Measurements from ENCODE around the gene HOXB8.

The HOXB8 gene

GRCh38 chr17:48615047-48615962 is at the start of gene HOXB8:
TSS of gene HOXB8 (minus strand) at chr17:48615292. CDS start at chr17:48614704, 588 bp downstream.
- no peak for DNase-seq

GRCh38 chr17:48663134-48663924 is 48.2 kb upstream of the HOXB8 start:
- no peak for DNase-seq

GRCh38 chr17:48655913-48656312 is 40.8 kb upstream of the HOXB8 start:
- DNase-seq = no peak

DNA sequence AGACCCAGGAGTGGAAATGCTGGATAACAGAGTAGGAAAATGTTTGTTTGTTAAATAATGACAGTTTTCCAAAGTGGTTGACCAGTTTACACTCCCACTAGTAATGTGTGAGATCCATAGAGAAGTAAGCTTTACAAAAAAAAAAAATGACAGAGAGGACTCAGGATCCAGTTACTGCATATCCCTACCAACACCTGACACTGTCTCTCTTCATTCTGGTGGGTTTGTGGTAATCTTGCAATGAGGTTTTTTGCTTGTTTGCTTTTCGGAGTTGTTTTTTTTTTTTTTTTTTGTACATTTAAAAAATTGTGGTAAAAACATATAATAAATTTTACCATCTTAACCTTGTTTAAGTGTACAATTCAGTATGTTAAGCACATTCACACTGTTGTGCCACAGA is 34.6 kb upstream of the HOXB8 start:
- DNase-seq = no peak

DNA sequence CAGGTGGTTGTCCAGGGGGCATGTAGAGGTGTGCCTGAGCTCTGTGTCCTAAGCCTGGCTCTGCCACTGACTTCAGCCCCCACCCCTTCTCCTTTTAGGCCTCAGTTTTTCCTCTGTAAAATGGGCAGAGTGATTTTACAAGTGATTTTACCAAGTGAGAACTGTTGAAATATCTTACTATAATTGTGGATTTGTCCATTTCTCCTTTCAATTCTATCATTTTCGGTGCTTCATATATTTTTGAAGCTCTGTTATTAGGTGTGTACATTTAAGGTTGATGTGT is 32.8 kb upstream of the HOXB8 start:
- no peak for DNase-seq

GRCh38 chr17:48647103-48647962 is 32.2 kb upstream of the HOXB8 start:
- DNase-seq = no peak

DNA sequence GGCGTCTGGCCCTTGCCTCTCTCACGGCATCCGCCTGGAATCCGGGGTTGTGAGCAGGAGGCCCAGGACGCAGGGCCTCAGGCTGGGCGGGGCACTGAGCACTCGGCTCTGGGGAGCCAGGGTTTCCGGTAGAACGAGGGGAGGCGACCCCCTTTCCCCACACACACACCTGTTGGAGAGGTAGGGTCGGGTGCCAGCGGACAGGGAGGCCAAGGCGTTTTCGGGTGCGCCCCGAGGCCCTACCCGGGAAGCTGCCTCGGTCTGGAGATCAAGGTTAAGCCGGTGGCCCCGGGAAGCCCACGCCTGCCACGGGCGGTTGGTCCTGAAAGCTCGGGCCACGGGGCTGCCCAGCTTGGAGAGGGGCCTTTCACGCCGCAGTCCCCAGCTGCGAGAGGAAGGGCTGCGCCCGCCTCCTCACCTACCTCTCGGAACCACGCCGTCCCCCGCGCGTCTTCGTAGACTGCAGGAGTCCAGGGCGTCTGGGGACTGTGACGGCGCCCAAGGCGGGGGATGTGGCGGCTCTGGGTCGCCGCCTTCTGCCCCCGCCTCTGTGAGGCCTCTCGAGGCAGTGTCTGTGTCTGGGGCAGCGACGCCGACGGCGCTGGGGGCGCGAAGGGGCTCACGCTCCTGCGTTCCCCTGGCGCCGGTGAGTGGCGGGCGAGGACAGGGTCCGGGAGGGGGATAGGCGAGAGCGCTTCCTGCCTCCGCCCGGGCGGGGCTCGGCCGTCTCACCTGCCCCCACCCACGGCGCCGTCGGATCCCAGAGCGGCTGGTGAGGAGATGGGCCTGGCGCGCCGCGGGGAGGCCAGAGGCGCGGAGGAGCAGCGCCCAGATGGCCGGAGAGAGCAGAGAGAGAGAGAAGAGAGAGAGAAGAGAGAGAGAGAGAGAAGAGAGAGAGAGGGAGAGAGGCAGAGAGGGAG is 31.4 kb upstream of the HOXB8 start:
- no peak for DNase-seq

DNA sequence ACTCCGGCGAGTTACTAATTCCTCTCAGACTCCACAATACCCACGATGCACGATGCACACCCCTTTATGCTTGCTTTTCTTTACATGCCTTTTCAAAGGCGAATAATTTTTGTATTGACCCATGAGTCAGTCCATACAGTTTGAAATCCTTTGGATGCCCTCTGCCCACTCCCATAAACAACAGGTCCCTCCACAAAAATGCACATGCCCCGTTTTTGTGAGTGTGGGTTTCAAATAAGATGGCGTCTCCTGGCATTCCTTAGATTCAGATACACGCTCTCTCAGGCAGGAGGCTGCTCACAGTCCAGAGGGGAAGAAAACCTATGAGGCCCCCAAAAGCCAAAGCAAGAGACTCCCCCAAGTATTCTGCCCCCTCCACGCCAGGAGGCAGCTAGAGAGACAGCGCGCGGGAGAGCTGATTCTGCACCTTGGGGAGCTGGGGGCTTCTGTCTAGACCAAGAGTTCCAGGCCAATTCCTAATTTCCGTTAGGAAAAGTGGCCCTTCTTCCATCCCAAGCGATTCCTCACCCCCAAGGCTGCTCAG is 30.6 kb upstream of the HOXB8 start:
- DNase-seq = no peak

GRCh38 chr17:48644910-48645557 is 29.9 kb upstream of the HOXB8 start:
- no peak for DNase-seq

DNA sequence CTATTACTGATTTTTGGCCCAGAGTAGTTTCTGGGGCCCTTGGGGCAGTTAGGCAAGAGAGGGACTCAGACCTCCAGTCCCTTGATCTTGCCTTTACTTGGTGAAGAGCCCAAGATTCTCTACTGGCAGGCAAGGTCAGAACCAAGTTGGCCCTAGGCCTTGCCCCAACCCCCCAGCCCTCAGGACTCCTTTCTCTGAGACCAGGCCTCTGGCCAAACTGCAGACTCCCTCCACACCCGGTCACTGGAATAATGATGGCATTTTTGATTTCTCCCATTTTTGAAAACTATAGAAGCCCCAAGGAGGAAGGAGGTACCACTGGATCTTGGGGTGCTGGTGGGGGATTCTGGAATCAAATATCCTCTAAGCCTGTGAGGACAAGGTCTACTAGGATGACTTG is 29.1 kb upstream of the HOXB8 start:
- no peak for DNase-seq

DNA sequence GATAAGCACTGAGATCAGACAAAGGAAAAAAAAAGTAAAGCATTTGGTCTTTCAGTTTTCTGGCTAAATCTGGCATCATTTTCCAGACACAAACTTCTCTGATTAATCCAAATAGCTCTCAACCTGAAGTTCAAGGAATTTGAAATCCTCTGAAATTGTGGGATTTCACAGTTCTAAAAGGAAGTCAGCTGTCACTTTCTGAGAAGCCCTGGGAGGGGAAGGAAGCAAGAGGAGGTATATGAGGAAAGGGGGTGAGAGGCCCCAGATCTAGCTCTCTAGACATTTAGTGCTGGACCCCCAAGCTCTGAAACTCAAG is 28.6 kb upstream of the HOXB8 start:
- DNase-seq = no peak

DNA sequence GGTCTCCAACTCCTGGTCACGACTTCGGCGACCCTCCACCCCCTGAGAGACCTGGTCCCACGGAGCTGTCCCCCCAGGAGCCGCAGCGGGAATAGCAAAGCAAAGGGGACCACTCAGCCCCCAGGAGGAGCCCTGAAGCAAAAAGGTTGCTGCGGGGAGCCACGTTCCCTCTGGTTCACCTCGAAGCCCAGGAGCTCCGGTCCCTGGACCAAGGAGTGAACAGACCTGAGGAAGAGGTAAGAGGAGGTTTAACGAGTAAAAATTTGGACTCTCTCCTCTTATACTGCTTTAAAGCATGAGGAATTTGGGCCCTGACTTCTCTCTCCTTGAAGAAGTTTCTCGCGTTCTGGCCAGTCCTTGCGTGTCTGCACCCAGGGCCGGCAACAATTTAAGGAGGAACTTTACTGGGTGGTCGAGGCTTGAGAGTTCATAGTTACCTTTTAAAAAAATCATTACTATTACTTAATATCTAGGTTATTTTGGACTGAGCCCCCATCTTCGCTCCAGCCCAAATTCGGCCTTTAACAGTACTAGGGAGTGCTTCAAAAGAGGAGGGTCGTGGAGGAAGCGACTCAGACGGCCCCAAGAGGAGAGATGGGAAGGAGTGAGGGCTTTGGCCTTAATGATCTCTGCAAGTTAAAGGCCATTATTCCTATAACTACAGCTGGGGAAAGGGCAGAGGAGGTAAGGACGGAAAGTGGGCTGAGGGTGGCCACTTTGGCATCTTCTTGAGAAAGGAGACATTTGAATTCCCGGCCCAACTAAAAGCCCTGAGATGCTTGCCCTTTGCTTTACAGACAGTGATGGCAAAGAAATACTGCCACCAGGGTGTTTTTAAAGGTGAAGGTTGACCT is 28.0 kb upstream of the HOXB8 start:
- DNase-seq = no peak

DNA sequence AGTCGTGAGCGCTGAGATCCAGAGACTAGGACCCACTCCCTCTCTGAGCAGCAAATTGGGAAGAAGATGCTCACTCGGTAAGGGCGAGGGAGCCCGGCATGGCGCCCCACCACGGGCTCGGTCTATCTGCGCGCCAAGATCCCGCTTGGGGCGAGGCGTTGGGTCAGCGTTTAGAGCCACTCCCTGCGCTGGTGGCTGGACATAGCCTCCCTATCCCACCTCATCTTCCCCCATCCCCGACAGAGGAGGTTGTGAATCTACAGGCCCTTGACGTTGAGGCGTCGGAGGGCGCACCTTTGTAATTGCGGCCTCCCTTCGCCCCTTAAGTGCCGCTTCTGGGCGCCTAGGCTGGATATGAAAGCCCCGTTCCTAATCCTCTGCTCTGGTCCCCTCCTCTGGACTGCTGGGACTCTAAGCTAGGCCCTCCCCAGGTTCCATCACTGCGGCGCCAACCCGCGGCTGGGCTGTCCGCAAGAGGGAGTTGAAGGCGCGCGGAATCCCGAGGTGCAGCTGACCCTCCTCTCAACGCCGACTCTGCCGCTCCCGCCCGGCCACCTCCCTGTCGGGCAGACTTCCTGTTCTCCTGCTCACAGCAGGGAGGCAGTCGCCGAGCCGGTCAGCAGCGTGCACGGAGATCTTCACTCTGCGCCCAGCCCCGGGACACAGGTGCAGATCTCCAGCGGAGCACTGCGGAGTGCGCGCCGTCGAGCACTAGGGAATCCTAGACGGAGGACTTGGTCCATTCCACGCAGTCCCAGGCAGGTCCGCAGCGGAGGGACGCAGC is 27.2 kb upstream of the HOXB8 start:
- peak; percentile 60 for DNase-seq

DNA sequence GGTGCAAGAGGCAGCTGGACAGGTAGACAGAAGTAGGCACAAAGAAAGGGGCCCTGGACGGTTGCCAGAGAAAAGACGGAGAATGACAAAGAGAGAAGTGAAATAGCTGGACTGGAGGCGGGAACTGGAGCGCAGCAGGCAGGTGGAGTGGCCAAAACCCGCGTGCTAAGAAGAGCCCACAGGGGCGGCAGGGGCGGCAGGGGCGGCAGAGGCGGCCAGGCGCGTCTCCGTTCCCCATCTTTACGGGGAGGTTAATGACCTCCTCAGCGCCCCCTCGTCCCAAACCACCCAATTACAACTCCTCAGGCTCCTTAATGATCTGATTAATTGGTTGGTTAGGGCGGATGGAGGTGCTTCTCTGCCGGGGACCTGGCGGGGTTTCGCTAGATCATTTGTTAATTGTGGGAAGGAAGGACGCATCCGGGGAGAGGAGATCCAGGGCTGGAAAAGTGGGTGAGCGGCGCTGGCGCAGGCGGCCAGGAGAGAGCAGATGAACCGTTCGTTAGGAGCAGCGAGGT is 26.5 kb upstream of the HOXB8 start:
- DNase-seq = no peak

DNA sequence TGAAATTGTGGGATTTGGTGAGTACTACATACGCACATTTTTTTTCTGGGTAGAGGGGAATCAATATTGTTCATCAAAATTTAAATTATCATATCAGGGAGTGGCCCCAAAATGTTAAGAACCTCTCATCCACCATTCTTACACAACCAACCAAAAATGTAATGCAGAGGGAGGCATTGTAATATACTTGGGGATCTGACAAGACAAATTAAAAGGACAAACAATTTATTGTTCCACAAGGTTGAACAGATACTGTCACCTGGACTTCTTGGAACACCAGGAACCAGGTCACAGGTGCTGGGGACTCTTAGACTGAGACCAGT is 25.7 kb upstream of the HOXB8 start:
- DNase-seq = no peak

GRCh38 chr17:48639982-48640857 is 25.1 kb upstream of the HOXB8 start:
- DNase-seq = no peak

- no peak for DNase-seq
Observed at GRCh38 chr17:48639136-48639535, 24.0 kb upstream of the HOXB8 start.

All from DMS153 (cell line).